Ovary (tissue), 9 donors: ENCODE results near the gene SLC7A6OS. TPM values are rescaled to one million over a fixed set of nuclear protein-coding genes. Genes with fewer than 3 reads are reported as not detected.

ENCODE experiments used
- DNase-seq, 5 donors: peaks; one replicate each; pipeline ENCODE4 v3.0.0-alpha.2; 2019 to 2020
- H3K27ac ChIP-seq, 2 donors: fragments of 200-600 bp; one replicate each; pipeline versions ENCODE4 v1.5.1 to v1.8.0; 2019 to 2022
- H3K27me3 ChIP-seq: fragments of 200-600 bp; one replicate; pipeline ENCODE4 v1.8.0; 2022
- H3K36me3 ChIP-seq: fragments of 200-600 bp; sonication (generic); one replicate; pipeline ENCODE4 v1.5.1; 2019
- H3K4me1 ChIP-seq: one replicate; pipeline ENCODE4 v1.8.1; 2013; ENCODE audit warnings: mild to moderate bottlenecking, moderate library complexity; ENCODE audit not compliant: insufficient read depth
- H3K4me3 ChIP-seq: fragments of 200-600 bp; sonication (generic); one replicate; pipeline ENCODE4 v1.5.1; 2017
- H3K9me3 ChIP-seq, 2 donors: fragments of 200-600 bp in 1 of 2; sonication (generic) in 1 of 2; one replicate each; pipeline versions ENCODE4 v1.5.1 to v1.8.1; 2013 to 2019; ENCODE audit warnings: mild to moderate bottlenecking in 1 of 2, moderate library complexity in 1 of 2
- CTCF ChIP-seq, 3 donors: fragments of 450-650 bp in 2 of 3; fragments of 200-600 bp in 1 of 3; IDR thresholded peaks; one replicate each; pipeline versions ENCODE4 v1.5.1 to v1.8.0; 2016 to 2022; ENCODE audit warnings: antibody characterized with exemption in 3 of 3, mild to moderate bottlenecking in 1 of 3
- EP300 ChIP-seq: sonication (generic); formaldehyde crosslinking; IDR thresholded peaks from one replicate; pipeline ENCODE4 v1.6.1; 2017; ENCODE audit warnings: antibody characterized with exemption
- POLR2A ChIP-seq: fragments of 450-650 bp; IDR thresholded peaks from one replicate; pipeline ENCODE4 v1.6.1; 2017; ENCODE audit warnings: antibody characterized with exemption, mild to moderate bottlenecking, moderate library complexity
- WGBS, 3 donors: extraction: QIAGEN DNeasy Blood & Tissue Kit in 1 of 3; methylation state at CpG; one replicate each; pipeline versions ENCODE4 v1.1.5 to v1.1.7; 2013 to 2017; 5-methylcytosine and 5-hydroxymethylcytosine counted together
- intact Hi-C, 4 donors: fragments of 100-400 bp; cut with DNase I; formaldehyde crosslinking; loops; one replicate each; pipeline versions ENCODE4 v1.11.0 to v1.15.1; 2022 to 2023
- polyA plus RNA-seq, 2 donors: library from polyadenylated mRNA; stranded (reverse); fragments of 200-250 nt in 1 of 2; fragments of 350-450 nt in 1 of 2; fragmentation: Illumina TruSeq in 1 of 2; extraction: RNeasy Lipid Tissue Mini Kit (QIAGEN cat#74804) in 1 of 2; gene quantifications; one replicate each; pipeline ENCODE4 v1.2.3, GENCODE V29; 2013 to 2014
- total RNA-seq, 7 donors: library from RNA; depleted of rRNA in 2 of 7; stranded (reverse); fragments of >200 nt in 2 of 7; fragmentation: NEBNext Ultra II Directional in 3 of 7; extraction: Animal tissue kit (Norgen Biotek cat#: 25700) in 3 of 7; gene quantifications; one replicate each; pipeline versions ENCODE4 v1.1.0 to v1.2.4, GENCODE V29; 2016 to 2023
- donor health status: DM: no; HTN: no; CAD: no; lungs with moderate emphysema.
- donor health status: DM: no; HTN: no; CAD: no.
- donor health status: Bipolar disorder and iron deficiency.
- donor health status: DM: yes; HTN: yes; CAD: no.
- donor health status: DM: no; HTN: no; CAD: no.
- donor health status: DM: yes; HTN: yes; CAD: no.

SLC7A6OS gene
- total and polyA plus RNA-seq, 9 donors, result 8.7 to 20.7 (median 17.6) TPM

DNA sequence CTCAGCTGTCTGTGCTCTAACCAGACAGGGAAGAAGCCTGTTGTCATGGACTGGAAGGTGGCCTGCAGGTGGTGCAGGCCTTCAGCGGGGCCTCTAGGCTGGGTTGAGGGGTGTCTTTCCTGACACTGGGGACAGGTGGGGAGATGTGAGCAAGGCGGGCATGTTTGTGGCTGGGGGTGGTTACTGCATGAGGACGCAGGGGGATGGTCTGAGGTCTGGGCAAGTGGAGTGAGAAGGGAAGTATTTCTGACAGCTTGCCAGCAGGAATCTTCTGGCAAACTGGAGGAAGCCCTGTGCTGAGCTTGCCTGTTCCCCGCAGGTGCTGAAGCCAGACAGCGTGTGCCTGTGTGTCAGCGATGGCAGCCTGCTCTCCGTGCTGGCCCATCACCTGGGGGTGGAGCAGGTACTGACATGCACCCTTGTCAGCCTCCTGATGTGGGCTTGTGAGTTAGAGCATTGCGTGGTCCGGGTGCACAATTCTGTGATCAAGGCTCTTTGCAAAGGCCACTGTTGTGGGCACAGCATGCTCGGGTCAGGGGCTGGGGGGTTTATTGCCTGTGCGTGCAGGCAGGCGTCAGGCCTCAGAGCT lies 36.2 kb upstream of the SLC7A6OS start:
- Histone ChIP-seq H3K4me3 (no peak overlapping the region), H3K27me3 (no peaks in the 10 kb centered on the region), H3K9me3 (no peaks in the 10 kb centered on the region), H3K36me3 (peaks cover 1% of the 10 kb centered on the region), H3K4me1 (peaks cover 3% of the 10 kb centered on the region), H3K27ac (no peak overlapping the region)
- no peak for TF ChIP-seq EP300
- no peak for TF ChIP-seq POLR2A
- TF ChIP-seq CTCF (IDR thresholded peaks at IDR 0.05), result no peak
- peak in 1 of 5 donors; percentile 14 for DNase-seq
- 83 to 91% (median 87%) methylated on average over 12 of the region's 12 CpGs for WGBS, 3 donors
- intact Hi-C loops, result no loop called here

- Histone ChIP-seq H3K4me3 (no peak overlapping the region), H3K27ac (no peak overlapping the region), H3K4me1 (peaks cover 3% of the 10 kb centered on the region), H3K36me3 (no peaks in the 10 kb centered on the region), H3K27me3 (no peaks in the 10 kb centered on the region), H3K9me3 (no peaks in the 10 kb centered on the region)
- intact Hi-C loops, result no loop called here
- DNase-seq, result peak in 1 of 5 donors; percentile 15
- TF ChIP-seq POLR2A (no peak), EP300 (no peak), CTCF (IDR thresholded peaks at IDR 0.05) (no peak)
- 94 to 96% (median 94%) methylated on average over 16 of the region's 16 CpGs for WGBS, 3 donors
Measured at GRCh38 chr16:68345958-68346635, 35.4 kb upstream of the SLC7A6OS start.

DNA sequence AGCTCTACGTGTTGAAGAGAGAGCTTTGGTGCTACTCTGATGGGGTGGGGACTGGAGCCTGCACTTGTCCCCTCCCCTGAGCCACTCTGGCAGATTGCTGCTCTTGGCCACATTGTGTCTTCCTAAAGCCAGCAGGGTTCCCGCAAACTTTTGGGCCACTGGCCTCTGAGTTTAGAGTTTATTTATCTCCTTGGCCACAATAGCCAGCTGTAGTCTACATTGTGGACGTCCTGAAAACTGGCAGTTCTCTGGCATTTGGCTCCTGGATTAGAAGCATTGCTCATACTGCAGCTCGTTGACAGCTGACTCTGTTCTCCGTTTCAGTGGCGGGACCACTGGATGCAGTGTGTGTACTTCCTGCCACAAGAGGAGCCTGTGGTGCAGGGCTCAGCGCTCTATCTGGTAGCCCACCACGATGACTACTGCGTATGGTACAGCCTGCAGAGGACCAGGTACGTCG lies 34.6 kb upstream of the SLC7A6OS start:
- H3K27ac ChIP-seq, result no peak overlapping the region
- H3K4me3 ChIP-seq, result no peak overlapping the region
- H3K36me3 ChIP-seq, result no peaks in the 10 kb centered on the region
- intact Hi-C loops, result no loop called here
- H3K4me1 ChIP-seq, result peaks cover 3% of the 10 kb centered on the region
- no peaks in the 10 kb centered on the region for H3K9me3 ChIP-seq
- 34 to 57% (median 46%) methylated on average over 11 of the region's 11 CpGs for WGBS, 3 donors
- peak in 1 of 5 donors; percentile 25 for DNase-seq
- no peaks in the 10 kb centered on the region for H3K27me3 ChIP-seq
- TF ChIP-seq CTCF (IDR thresholded peaks at IDR 0.05) (no peak), POLR2A (no peak), EP300 (no peak)

DNA sequence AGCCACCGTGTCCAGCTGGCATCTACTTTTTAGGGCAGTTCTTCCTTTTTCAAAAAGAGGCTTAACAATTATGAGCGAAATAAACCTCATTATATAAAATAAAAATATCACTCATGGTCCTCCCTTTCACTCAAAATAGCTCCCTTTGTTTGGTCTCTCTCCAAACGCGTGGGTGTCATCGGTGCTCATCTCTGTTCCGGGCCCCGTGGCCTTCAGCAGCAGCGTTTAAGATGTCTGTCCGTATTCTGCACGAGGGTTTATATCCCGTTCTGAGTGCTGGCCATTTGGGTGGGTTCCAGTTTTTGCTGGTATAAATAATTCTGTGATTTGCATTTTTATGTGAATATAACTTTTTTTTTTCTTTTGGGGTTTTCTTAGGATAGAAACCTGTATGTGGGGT lies 33.5 kb upstream of the SLC7A6OS start:
- Histone ChIP-seq H3K4me1 (peaks cover 3% of the 10 kb centered on the region), H3K27me3 (no peaks in the 10 kb centered on the region), H3K36me3 (no peaks in the 10 kb centered on the region), H3K4me3 (no peak overlapping the region), H3K27ac (no peak overlapping the region), H3K9me3 (no peaks in the 10 kb centered on the region)
- 10 to 23% (median 17%) methylated on average over 11 of the region's 11 CpGs for WGBS, 3 donors
- TF ChIP-seq POLR2A (no peak), CTCF (IDR thresholded peaks at IDR 0.05) (no peak), EP300 (no peak)
- intact Hi-C loops, result no loop called here
- peak in 2 of 5 donors; percentile 57 to 62 for DNase-seq
